ENCODE data around the gene CARD11. TPM values are rescaled to one million over a fixed set of nuclear protein-coding genes. Genes with fewer than 3 reads are reported as not detected.

The CARD11 gene
- 1.2 to 2.5 TPM (median 1.6 TPM) in 5 replicates for total RNA-seq (2022; extraction: Qiagen RNA extraction; ENCODE audit: low read depth)

DNA sequence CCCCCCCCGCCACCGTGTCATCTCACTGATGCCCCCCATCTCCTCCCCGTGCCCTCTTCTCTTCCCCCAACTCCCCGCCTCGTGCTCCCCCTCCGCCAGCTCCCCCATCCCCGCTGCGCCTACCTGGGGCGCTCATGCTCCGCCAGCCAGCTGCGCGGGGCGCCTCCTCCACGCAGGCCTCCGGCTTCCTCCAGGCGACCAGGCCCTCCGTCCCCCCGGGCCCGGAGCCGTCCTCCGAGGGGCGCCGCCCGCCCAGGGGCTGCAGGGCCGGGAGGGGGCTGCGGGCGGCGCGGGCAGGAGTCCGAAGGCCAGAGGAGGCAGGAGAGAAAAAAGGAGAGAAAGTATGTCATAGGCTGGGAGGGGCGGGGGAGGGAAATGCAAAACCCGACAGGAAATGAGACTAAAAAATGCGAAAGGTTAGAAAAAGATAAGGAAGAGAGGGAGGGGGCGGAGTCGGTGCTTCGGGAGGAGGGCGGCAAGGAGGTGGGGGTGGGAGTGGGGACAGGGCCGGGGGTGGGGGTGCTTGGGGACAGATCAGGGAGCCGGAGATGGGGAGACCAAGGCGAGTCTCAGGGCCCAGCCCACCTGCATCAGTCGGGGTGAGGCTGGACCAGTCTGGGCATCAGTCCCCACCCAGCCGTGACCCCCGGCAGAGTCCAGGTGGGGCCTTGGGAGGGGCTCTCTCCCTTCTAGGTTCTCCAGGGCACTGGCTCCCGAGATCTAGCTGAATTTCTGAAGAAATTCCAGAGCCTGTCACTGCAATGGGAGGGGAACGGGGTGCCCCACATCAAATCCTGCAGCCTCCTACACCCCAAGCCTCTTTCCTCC lies at the start of gene CARD11:
Gene CARD11 (minus strand): TSS at position 324 of the 828 bp plus-strand sequence. CDS start 85,361 bp downstream, outside the sequence.

Other genes starting within 250 kb of the CARD11 start
- gene GNA12, start 199.6 kb downstream of the CARD11 start, total RNA-seq (2022; extraction: Qiagen RNA extraction; ENCODE audit: low read depth): 30.8 to 45.4 TPM (median 42.8 TPM) in 5 replicates